NCI-H2107 treated with DMSO at 0.1 percent for 48 hours (cell line): ENCODE results near the gene MBD2.
"Not testable (repeated sequence)": the region's sequence is repeated elsewhere in the genome, so short reads cannot be mapped to it uniquely, and the experiment has no call there.

Source experiments
- DNase-seq: peaks from one replicate; lab custom pipeline; 2025; ENCODE audit not compliant: unreplicated experiment; lab: John Stamatoyannopoulos, UW

The MBD2 gene, protein sequence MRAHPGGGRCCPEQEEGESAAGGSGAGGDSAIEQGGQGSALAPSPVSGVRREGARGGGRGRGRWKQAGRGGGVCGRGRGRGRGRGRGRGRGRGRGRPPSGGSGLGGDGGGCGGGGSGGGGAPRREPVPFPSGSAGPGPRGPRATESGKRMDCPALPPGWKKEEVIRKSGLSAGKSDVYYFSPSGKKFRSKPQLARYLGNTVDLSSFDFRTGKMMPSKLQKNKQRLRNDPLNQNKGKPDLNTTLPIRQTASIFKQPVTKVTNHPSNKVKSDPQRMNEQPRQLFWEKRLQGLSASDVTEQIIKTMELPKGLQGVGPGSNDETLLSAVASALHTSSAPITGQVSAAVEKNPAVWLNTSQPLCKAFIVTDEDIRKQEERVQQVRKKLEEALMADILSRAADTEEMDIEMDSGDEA

GRCh38 chr18:54224379-54225014, at the start of gene MBD2:
TSS of gene MBD2 (minus strand) at chr18:54224669. CDS start at chr18:54224559, 110 bp downstream.
- DNase-seq = peak; percentile 94

GRCh38 chr18:54269893-54270844, 45.7 kb upstream of the MBD2 start:
- peak; percentile 47 for DNase-seq

- DNase-seq = no peak
Observed at GRCh38 chr18:54268751-54269150, 44.3 kb upstream of the MBD2 start.

DNA sequence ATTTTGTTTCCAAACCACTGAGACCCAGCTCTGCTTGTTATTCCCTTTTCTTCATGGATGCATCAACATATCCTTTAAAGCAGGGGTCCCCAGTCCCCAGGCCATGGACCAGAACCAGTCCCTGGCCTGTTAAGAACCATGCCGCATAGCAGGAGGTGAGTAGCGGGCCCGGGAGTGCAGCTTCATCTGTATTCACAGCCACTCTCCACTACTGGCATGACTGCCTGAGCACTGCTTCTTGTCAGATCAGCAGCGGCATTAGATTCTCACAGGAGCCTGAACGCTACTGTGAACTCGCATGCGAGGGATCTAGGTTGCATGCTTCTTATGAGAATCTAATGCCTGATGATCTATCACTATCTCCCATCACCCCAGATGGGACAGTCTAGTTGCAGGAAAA, 43.2 kb upstream of the MBD2 start:
- DNase-seq = no peak

GRCh38 chr18:54263904-54264336, 39.5 kb upstream of the MBD2 start:
- no peak for DNase-seq

DNA sequence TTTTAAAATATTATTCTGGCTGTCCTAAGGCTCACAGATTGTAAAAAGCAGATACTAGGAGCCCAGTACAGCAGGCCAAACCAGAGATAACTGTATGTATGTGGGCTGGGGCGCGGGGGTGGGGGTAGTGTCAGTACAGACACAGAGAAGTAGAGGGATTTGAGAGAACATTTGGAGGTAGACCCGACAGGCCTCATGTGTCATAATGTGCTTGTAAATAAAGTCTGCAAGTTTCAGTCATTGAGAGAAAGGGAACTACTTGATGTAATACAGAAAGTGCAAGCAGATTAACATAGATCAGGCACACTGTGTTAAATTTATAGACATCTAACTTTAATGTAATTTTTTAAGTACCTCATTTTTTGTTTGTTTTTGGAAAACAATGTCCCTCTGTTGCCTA, 37.4 kb upstream of the MBD2 start:
- DNase-seq = no peak

- no peak for DNase-seq
Observed at GRCh38 chr18:54260396-54261072, 36.1 kb upstream of the MBD2 start.

DNA sequence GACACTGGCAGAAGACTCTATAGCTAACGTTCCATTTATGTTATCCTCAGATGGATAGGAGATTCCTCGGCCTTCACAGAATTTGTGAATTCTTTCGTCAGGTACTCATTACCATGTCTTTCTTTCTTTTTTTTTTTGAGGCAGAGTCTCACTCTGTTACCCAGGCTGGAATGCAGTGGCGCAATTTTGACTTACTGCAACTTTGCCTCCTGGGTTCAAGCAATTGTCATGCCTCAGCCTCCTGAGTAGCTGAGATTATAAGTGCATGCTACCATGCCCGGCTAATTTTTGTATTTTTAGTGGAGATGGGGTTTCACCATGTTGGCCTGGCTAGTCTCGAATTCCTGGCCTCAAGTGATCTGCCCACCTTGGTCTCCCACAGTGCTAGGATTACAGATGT, 33.3 kb upstream of the MBD2 start:
- DNase-seq = not testable (repeated sequence)

DNA sequence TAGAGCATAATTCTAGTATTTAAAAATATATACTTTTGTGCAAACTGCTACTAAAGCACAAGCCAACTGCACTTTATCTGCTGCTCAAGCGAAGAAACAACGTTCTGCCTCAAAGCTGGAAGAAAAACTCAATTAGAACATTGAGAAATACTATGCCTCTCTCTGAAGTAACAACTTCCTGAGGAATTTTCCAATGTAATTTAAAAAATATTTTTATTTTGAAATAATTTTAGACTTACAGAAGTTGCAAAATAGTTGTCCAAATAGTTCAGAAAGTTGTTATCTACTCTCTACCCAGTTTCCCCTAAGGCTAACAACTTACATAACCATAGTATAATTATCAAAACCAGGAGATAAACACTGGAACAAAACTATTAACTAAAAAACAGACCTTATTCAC, 32.5 kb upstream of the MBD2 start:
- DNase-seq = no peak

GRCh38 chr18:54255141-54255540, 30.7 kb upstream of the MBD2 start:
- no peak for DNase-seq

DNA sequence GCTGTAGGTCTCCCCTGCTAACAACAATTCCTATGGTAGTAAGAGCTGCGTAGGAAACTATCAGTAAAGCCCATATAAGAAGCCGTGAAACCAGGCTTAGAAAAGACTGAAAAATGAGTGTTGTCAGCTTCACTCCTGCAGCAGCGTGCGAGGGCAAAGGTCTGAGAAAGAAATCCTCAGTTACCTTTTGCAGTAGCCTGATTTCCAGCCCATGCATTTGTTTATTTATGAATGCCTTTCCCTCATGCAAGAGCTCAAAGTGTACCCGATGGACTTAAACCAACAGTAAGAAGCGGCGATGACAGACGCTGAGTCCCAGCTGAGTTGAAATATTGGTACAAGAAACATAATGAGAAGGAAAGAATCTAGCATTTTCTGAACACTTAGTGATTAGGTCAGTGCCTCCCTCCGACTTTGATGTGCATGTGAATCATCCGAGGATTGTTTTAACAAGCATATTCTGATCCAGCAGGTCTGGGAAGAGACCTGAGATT, 29.8 kb upstream of the MBD2 start:
- no peak for DNase-seq

- DNase-seq = no peak
Observed at GRCh38 chr18:54251606-54252390, 27.3 kb upstream of the MBD2 start.

GRCh38 chr18:54250846-54251261, 26.4 kb upstream of the MBD2 start:
- no peak for DNase-seq

DNA sequence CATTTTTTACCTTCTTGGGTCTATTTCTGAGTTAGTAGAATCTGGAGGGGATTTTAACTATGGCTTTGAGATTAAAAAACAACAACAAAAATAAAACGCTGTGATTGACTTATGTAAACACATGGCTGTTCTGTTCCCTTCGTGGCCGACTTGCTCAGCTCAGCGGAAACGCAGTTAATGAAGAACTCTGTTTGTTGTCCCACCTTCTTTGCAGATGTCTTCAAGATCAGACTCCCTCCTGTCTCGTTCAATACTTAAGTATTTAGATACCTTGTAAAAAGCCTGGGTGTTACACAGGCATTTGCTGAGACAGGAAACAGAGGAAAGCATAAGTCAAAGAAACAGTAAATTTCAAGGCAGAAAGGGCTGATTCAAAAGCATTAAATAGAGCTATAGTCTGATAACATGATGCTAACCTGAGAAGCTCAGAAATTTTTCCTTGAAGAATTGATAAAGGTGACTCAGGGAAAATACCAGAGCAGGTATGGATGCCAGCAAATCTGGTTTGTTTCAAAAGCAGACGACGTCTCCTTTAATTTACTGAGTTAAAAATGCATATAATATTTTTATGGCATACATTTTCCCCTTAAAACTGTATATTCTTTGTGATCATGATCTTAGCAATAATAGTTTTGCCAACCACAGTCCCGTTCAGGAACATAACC, 23.2 kb upstream of the MBD2 start:
- no peak for DNase-seq

DNA sequence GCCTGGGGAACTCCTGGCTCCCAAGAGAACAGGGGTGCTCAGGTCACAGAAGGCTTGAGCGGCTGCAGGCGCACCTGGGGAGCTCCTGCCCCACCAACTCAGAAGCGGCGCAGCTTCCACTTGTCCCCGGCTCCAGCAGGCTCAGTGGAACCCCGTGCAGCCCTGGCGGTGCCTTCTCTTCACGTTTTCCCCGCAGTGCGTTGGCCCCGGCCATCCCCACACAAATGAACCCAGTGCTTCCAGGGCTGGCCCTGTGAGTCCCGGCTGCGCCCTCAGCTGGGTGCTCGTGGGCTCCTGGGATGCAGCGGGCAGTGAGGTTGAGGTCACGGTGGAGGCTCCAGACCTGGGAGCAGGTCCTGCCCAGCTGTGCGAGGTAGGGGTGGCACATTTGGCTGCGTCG, 17.9 kb upstream of the MBD2 start:
- no peak for DNase-seq

- DNase-seq = no peak
Observed at GRCh38 chr18:54241483-54241882, 17.0 kb upstream of the MBD2 start.

DNA sequence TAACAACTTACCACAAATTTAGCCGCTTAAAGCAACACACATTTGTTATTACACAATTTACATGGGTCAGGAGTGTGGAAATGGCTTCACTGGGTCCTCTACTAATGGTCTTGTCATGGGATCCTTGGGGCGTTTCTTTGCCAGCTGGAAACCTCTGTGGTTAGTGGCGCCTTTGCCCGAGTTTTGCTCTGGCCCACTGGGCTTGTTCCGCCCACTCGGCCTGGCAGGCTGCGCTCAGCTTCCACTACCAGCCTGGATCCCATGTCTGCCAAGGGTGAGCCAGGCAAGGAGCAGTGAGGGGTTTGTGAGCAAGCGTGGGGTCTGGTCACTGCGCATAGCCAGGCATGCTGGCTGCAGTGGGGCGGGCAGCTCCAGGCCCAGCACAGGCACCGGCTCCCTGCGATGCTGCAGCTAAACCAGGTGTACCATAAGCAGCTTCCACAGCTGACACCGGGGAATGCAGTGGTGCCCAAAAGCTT, 16.2 kb upstream of the MBD2 start:
- no peak for DNase-seq

DNA sequence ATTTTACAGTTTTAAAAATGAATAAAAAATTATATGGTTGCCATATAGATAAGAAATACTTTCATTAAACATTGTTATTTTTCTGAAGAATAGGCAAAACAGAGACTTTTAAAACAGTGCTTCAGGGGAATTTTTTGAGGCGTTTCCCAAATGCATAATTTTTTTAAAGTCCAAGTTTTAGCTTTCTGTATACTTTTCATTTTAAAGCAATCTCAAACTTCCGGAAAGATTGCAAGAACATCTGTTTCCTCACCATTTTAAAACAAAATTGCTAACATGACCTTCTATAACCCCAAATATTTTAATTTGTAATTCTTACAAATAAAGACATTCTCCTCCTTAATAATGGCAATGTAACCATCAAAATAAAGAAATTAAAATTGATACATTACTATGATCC, 15.1 kb upstream of the MBD2 start:
- DNase-seq = no peak

- DNase-seq = no peak
Observed at GRCh38 chr18:54239091-54239490, 14.6 kb upstream of the MBD2 start.
